HEK293 (cell line): ENCODE results near the gene ADAMTS16.

Experiments
- KLF10 ChIP-seq: fragments of 450-650 bp; IDR thresholded peaks from 2 replicates; pipeline ENCODE4 v1.5.1; 2018; ENCODE audit warnings: missing biosample characterization, mild to moderate bottlenecking, missing genetic modification characterization
- PBX3 ChIP-seq: sonication (generic); formaldehyde crosslinking; IDR thresholded peaks from 2 replicates; pipeline ENCODE4 v1.8.1; 2022; ENCODE audit warnings: mild to moderate bottlenecking, moderate library complexity, missing genetic modification reagents
- SALL2 ChIP-seq: fragments of 450-650 bp; formaldehyde crosslinking; IDR thresholded peaks from 2 replicates; pipeline ENCODE4 v1.5.0; 2017; ENCODE audit warnings: missing biosample characterization, mild to moderate bottlenecking, missing genetic modification characterization, borderline replicate concordance
- ZNF146 ChIP-seq: fragments of 450-650 bp; formaldehyde crosslinking; IDR thresholded peaks from 2 replicates; pipeline ENCODE4 v1.5.1; 2016; ENCODE audit warnings: missing biosample characterization, missing genetic modification characterization

- TF ChIP-seq PBX3 (no peak), SALL2 (no peak), ZNF146 (no peak), KLF10 (tag by site-specific recombination) (no peak)
These were observed 1.7 kb downstream of the ADAMTS16 start for GRCh38 chr5:5141625-5142525.
